Mesodermal cell (in vitro differentiated cells): ENCODE results near the gene REPIN1.

Experiments used
- H3K27ac ChIP-seq: 2 replicates; pipeline ENCODE4 v1.7.0; 2013; ENCODE audit warnings: mild to moderate bottlenecking, low read depth, low read length, moderate library complexity; ENCODE audit not compliant: severe bottlenecking
- H3K36me3 ChIP-seq: 2 replicates; pipeline ENCODE4 v1.7.1; 2013; ENCODE audit warnings: mild to moderate bottlenecking, low read length, moderate library complexity; ENCODE audit not compliant: control insufficient read depth, insufficient read depth
- H3K4me1 ChIP-seq: one replicate; pipeline ENCODE4 v1.7.1; 2013; ENCODE audit warnings: mild to moderate bottlenecking, low read length; ENCODE audit not compliant: insufficient read depth, control insufficient read depth, poor library complexity, severe bottlenecking
- H3K4me3 ChIP-seq: 2 replicates; pipeline ENCODE4 v1.7.0; 2013; ENCODE audit warnings: low read length, control low read depth, mild to moderate bottlenecking; ENCODE audit not compliant: insufficient read depth, poor library complexity, severe bottlenecking; ENCODE audit errors: extremely low read depth
- H3K9me3 ChIP-seq: 2 replicates; pipeline ENCODE4 v1.7.1; 2013; ENCODE audit warnings: mild to moderate bottlenecking, low read length, moderate library complexity; ENCODE audit not compliant: control insufficient read depth
- WGBS, 2 experiments: methylation state at CpG; one replicate each; pipeline ENCODE4 v1.1.5; 2013; ENCODE audit warnings: missing lambda C conversion rate in 2 of 2; ENCODE audit not compliant: insufficient coverage in 2 of 2; 5-methylcytosine and 5-hydroxymethylcytosine counted together

Gene REPIN1

DNA sequence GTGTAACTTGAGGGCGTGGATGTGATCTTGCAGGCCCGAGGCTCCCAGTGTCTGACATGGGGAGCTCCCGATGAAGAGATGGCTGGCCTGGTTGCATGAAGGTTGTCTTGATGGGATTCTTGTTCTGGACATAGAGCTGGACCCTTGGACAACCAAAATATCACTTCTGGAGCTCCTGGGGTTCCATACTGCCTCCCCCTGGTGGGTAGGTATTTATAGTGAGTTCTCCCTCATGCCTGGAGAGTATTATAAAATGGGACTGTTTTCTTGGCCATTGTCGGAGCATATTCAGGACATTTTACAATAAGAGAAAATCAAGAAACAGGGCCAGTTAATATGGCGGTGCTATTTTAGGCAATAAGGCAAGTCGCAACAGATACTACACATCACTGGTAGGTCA lies 49.2 kb downstream of the REPIN1 start:
- H3K9me3 ChIP-seq: no peaks in the 10 kb centered on the region
- H3K36me3 ChIP-seq: no peaks in the 10 kb centered on the region
- H3K4me3 ChIP-seq: no peak overlapping the region
- 93 to 98% methylated on average over 6 of the region's 6 CpGs for WGBS, 2 experiments
- H3K4me1 ChIP-seq: no peaks in the 10 kb centered on the region
- no peak overlapping the region for H3K27ac ChIP-seq

DNA sequence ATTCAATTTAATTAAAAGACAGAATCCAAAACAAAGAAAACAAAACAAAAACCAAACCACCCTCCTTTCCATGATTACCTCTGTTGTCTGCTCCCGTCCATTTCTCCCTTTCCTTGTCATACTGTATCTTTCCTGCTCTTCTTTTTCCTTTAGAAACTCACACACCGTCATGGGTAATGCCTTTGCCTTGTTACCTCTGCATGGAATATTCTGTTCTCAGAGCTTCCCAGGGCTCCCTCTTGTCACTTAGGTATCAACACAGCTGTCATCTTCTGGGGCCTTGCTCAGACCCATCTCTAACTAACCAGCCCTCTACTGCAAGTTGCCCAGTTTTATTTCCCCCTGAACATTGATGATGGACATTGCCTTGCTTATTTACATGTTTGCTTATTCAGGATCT lies 51.6 kb downstream of the REPIN1 start:
- H3K27ac ChIP-seq: no peak overlapping the region
- WGBS, 2 experiments: 84% methylated on average over 2 of the region's 2 CpGs; no CpG with 5 or more reads in 1 of the 2 experiments
- H3K4me1 ChIP-seq: no peaks in the 10 kb centered on the region
- H3K36me3 ChIP-seq: no peaks in the 10 kb centered on the region
- no peak overlapping the region for H3K4me3 ChIP-seq
- H3K9me3 ChIP-seq: no peaks in the 10 kb centered on the region

DNA sequence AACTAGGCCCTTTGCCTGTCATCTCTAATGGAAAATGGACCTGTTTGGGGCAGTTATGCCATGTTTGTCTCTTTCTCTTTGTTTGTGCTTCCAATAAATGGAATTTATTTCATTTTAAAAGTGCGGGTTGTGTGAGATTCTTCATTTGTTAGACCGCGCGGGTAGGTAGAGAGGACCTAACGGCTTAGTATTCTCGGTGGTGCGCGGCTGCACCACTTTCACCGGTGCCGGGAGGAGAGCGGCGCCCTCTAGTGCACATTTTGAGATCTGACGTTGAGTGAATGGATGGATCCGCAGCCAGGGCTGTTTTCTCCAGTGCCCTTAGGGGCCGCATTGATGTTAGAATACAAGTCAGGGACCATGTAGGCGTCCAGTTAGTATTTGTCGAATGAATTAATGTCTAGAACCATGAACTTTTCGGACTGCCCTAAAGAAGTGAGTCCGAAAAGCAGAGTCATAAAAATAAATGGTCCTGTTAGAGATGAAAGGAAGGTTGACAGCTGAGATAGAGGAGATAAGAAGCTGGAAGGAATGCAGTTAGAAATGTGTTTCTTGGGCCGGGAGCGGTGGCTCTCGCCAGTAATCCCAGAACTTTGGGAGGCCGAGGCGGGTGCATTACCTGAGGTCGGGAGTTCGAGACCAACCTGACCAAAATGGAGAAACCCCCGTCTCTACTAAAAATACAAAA lies 52.5 kb downstream of the REPIN1 start:
- H3K27ac ChIP-seq: no peak overlapping the region
- no peaks in the 10 kb centered on the region for H3K36me3 ChIP-seq
- H3K4me3 ChIP-seq: no peak overlapping the region
- H3K4me1 ChIP-seq: no peaks in the 10 kb centered on the region
- 17 to 22% methylated on average over 23 of the region's 27 CpGs for WGBS, 2 experiments
- H3K9me3 ChIP-seq: no peaks in the 10 kb centered on the region

DNA sequence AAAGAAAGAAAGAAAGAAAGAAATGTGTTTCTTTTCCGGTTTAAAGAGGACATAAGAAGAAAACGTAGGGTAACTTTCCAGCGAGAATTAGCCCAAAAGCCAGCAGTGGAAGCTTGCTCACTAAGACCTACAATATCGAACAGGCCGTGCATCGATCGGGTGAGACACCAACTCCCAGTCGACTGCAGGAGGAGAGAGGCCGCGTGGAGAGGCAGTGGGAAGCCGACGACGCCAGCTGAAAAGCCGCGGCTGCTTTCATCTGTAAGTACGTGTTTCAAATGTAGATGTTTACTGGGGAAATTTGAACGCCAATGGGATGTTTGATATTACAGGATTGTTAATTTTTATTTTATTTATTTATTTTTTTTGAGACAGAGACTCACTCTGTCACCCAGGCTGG lies 53.2 kb downstream of the REPIN1 start:
- WGBS, 2 experiments: 79 to 85% methylated on average over 15 to 17 of the region's 17 CpGs
- no peaks in the 10 kb centered on the region for H3K9me3 ChIP-seq
- H3K4me3 ChIP-seq: no peak overlapping the region

More for the DNA sequence above, 53.2 kb downstream of the REPIN1 start:
- Histone ChIP-seq H3K36me3 (no peaks in the 10 kb centered on the region), H3K4me1 (no peaks in the 10 kb centered on the region), H3K27ac (no peak overlapping the region)
